LoVo (cell line): ENCODE measurements around the gene ELN.

Experiments
- DNase-seq: peaks from one replicate; pipeline ENCODE4 v3.0.0-alpha.2; 2016; ENCODE audit warnings: low spot score

The ELN gene

GRCh38 chr7:74025146-74025545 is 2.8 kb upstream of the ELN start:
- DNase-seq = no peak

DNA sequence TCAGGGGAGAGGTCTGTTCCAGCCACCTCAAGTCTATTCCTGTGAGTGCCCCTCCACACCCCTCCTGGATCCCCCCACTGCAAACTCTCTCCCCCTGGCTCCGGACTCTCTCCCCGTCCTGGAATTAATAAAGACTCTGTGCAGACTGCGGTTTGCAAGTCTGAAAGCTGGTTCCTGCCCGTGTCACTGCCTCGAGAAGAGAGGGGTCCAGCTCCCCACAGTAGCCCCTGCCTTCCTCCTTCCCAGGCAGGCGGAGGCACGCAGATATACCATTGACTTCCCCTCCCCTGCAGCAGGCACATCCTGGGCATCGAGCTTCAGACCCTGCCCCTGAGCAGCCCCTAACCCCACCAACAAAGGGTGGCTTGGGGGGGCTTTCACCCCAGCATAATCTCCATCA is 2.2 kb upstream of the ELN start:
- DNase-seq = no peak

DNA sequence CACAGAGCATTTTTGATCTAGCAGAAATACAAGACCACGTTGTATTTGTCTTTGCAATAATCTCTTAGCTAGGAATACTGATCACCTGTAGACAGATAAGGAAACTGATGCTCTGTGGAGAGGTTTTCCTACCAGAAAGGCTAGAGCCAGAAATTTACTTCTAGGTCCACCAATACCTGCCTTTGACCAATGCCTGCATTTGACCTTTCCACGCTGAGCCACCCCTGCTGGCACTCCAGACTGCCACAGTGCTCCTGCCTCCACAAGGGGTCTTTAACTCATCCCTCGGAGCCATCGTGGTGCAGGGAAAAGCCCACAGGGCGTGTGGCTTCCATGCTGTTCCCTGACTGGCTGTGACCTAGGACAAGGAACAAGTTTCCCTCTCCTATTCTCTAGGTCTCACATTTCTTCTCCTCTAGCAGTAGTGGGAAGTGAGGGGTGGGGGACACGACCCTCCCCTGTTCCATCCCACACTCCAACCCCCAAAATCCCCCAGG is 1.5 kb upstream of the ELN start:
- DNase-seq = no peak

DNA sequence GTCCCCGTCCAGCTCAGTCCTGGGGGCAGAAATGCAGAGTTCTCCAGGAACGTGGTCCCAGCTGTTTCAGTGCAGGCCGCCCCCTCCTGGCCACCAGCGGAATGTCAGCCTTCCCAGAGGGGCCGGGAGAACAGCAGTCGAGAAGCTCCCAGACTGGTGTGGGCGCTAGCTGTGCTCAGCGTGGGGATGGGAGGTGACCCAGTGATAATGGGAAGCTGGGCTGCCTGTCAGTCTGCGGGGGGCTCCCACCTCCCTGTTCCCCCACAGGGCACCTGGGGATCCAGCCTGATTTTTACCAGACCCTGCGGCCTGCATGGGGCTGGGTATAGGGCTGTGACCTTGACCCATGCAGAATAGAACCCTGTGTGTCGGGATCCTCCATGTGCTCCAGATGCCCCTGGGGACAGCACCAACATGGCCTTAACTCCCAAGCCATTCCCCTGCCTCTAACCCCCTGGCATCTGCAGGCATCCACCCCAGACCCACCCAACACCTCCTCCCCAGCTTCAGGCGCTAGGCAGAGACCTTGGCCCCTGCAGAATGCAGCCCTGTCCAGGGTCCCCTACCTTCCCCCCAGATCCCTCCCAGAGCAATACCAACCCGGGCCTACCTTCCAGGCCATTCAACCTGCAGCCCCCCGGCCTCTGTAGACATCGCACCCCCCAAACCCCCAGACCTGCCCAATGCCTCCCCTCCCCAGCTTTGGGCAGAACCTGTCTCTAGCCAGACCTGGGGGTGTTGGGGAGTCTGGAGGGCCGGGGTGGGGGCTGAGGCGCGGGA is 880 bp upstream of the ELN start:
- DNase-seq = peak; percentile 71

- no peak for DNase-seq
These were observed 407 bp downstream of the ELN start for GRCh38 chr7:74028321-74028838.

DNA sequence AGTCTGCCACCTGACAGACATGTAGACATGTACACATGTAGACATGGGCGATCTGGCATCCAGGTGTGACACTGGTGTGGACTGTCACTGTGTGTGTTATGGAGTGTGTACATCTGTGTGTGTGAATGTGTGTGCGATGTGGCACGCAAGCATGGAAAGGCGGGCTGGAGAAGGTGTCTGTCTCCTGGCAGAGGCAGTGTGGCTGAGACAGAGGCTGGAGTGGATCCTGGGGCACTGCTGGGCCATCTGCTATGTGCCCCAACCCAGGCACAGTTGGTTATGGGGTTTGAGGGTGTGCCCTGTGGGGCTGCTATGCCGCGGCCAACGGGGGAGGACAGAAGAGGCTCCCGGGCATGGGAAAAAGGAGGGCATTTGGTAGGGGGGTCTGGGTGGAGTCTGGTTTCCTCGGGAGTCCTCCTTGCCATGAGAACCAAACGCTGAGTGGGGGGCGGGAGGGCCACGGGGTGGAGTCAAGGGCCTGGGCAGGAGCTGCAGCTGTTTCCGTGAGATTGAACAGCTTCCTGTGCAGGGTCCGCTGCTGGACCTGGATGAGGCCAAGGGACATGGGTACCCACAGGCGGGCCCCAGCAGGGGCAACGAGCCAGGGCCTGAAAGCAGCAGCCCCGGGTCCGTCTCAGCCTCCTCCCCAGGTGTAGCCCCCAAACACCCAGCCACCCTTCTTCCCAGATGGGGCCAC is 1.3 kb downstream of the ELN start:
- DNase-seq = no peak

- DNase-seq = no peak
These were observed 2.0 kb downstream of the ELN start for GRCh38 chr7:74029991-74030415.

DNA sequence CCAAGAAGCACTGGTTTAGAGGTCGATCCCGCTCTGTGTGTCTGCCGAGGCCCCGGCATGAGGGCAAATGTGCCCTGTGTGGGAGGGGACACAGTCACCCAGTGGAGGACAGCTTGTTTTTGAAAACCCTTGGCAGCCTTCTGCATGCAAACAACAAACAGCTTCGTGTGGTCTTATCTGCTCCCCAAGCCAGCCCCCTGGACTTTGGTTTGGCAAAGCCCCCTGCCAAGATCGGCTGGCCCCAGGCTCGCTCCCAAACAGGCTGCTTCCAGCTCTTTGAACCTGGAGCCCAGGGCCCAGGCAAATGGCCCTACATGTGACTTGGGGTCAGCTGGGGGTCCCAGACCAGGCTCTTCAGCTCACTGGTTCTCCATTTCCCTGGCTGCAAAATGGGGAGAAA is 2.9 kb downstream of the ELN start:
- no peak for DNase-seq

GRCh38 chr7:74031403-74032190 is 3.6 kb downstream of the ELN start:
- DNase-seq = no peak

GRCh38 chr7:74032191-74032490 is 4.2 kb downstream of the ELN start:
- DNase-seq = no peak

- no peak for DNase-seq
These were observed 4.8 kb downstream of the ELN start for GRCh38 chr7:74032624-74033371.

DNA sequence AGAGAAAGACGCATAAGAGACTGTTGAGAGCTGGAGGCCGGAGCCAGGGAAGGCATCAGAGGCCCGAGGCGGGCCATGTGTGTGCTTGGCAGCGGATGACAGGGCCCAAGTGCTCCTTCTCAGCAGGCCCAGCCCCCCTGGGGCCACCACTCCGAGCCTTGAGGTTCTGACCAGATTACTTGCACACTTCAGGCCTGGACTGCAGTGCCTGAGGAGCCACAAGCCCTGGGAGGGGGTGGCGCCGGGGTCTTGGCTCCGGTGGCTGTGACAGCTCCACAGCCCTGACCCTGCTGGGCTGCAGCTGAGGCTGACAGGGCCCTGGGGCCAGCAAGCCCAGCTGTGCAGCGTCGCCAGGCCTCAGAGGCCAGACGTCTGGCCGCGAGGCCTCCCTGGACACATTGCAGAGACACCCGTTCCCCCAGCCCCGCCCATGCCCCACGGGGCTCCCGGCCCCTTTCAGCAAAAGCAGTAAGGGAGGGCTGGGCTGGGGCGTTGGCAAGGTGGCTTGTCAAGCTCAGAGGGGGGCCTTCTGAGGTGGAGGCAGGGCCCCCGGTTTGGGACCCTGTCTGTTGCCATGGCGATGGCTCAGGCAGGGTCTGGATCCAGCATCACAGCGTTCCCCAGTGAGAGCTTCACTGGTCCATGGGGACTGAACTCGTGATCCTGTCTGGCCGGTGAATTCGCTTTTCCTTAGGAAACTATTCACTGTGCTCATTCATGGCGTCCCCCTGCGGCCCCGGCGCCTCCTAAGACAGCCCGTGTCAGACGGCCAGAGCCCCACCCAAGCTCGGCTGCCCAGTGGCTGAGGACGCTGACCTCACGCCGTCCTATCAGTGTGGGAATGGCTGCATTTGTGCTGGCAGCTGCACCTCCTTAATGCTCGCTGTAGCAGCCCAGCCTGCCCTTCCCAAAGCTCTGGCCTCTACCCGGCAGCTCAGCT is 5.7 kb downstream of the ELN start:
- DNase-seq = no peak

GRCh38 chr7:74037609-74038008 is 9.6 kb downstream of the ELN start:
- DNase-seq = no peak

DNA sequence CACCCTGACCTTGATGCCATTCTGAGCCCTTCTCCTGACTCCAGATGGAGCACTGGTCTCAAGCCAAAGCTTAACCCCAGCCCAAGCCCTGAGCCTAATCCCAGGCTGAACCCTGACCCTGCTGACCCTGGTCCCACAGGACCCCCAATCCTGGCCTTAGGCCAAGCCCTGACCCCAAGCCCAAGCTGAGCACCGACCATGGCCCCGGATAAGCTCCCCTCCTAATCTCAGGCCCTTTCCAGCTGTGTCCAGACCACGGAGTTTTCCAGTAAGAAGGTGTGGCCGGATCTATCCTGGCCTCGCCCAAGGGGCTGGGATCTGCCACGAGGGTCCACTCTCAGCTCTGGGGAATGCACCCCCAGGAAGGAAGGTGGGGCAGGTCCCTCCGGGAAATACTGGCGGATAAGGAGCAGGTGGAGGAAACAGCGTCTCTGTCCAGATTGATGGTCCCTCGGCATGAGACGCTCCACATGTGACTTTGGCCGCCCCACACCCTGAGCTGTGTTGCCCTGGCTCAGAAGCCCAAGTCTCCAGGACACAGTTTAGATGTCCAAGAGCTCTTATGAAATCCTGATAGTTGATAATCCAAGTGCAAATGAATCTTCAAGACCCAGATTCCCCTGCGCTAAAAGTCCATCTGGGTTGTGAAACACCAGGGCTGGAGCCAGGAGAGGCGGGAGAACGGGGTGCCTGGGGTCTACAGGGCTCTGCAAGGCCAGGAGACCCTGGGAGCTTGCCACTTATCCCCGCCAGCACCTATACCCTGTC is 10.4 kb downstream of the ELN start:
- DNase-seq = no peak

DNA sequence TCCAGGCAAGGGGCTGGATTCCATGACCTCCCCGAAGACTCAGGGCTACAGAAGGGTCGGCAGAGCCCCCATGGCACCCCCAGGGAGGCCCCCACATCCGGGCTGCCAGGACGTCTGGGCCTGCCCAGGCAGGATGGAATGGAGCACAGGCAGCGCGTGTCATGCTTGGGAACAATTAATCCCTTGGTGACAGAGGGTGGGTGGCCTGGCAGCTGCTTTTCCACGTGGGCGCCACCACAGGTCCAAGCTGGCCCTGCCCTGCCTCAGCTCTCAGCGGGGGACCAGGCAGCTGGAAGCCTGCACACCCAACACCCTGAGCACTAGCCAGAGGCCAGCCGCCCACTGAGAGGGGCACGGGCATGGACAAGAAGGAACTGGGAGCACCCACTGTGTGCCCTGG is 11.4 kb downstream of the ELN start:
- DNase-seq = no peak

DNA sequence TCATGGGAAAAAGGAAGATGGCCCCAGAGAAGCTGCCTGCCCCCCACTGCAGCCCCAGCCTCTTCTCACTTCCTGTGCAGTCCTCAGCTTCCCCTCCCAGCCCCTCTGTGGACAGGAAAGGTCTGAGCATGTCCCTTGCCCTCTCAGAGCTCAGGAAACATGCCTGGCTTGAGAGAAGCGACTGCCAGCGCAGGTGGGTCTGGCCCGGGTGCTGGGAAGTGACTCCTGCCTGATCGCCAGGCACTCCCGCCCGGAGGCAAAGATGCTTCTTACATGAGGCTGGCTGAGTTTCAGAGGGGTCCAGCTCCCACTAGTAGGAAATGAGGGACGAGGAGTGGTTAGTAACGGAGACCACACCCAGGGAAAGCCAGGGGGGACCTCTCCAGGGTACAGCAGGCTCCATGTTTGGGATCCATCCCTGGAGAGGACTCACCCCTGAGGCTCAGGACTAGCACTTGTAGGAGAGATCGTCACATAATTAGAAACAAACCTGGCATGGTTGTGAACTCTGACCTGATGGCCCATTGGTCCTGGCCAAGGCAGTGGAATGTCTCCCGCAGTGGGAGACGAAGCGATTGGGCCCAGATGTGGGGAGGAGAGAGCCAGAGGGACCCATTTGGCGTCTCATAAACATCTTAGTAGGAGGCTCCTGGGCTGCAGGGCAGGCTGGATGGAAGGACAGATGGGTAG is 12.3 kb downstream of the ELN start:
- DNase-seq = no peak

DNA sequence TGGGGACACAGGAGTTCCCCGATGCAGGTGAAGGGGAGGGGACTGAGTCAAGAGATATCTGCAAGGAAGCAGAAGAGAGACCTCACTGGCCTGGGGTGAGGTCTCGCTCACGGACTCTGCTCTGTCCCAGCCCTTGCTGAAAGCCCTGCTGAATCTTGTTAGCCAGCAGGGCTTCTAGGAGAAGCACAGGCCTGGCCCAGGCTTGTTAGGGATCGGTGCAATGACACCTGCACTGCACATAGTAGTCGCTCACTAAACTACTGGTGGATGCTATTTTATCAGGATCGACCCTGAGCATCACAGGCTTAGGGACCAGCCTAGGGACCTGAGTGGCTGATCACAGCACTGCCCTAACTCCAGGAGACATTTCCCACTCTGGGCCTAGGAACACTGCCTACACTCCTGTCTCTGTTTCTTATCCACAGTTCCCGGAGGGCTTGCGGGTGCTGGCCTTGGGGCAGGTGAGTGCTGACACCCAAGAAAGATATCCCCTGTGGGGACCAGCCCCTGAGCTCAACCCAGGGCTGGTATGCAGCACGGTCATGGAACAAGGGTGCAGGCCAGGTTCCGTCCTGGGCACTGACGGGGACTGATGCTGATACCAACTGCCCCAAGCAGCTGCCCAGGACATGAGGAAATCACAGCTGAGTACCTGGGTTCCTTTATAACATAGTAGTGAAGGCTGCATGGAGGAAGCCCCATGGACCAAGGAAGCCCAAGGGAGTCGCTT is 13.0 kb downstream of the ELN start:
- DNase-seq = no peak

- no peak for DNase-seq
These were observed 15.0 kb downstream of the ELN start for GRCh38 chr7:74042746-74043522.
